Liver (tissue), 9 donors: ENCODE data around the gene GBE1. TPM values are rescaled to one million over a fixed set of nuclear protein-coding genes. Genes with fewer than 3 reads are reported as not detected.
A peak's percentile ranks its signal among the peaks of the same experiment; 100 is the strongest.

ENCODE experiments used
- DNase-seq: peaks from one replicate; pipeline ENCODE4 v3.0.0-alpha.2; 2017; ENCODE audit warnings: low spot score
- H3K27ac ChIP-seq, 2 donors: one replicate each; pipeline ENCODE4 v1.7.0; 2013; ENCODE audit warnings: inconsistent platforms in 2 of 2, low read length in 2 of 2, control low read depth in 1 of 2, low read depth in 1 of 2, mild to moderate bottlenecking in 1 of 2
- H3K27me3 ChIP-seq, 4 donors: one replicate each; pipeline versions ENCODE4 v1.6.1 to v1.7.0; 2013; ENCODE audit warnings: low read length in 3 of 4, inconsistent platforms in 1 of 4, mild to moderate bottlenecking in 1 of 4, moderate library complexity in 1 of 4; ENCODE audit not compliant: control insufficient read depth in 4 of 4, insufficient read depth in 4 of 4
- H3K36me3 ChIP-seq, 4 donors: one replicate each; pipeline versions ENCODE4 v1.6.1 to v1.7.0; 2013; ENCODE audit warnings: low read length in 3 of 4, mild to moderate bottlenecking in 3 of 4, low read depth in 1 of 4, moderate library complexity in 1 of 4; ENCODE audit not compliant: control insufficient read depth in 4 of 4, insufficient read depth in 3 of 4
- H3K4me1 ChIP-seq, 4 donors: one replicate each; pipeline versions ENCODE4 v1.6.1 to v1.7.0; 2013; ENCODE audit warnings: low read length in 3 of 4, mild to moderate bottlenecking in 3 of 4, moderate library complexity in 1 of 4; ENCODE audit not compliant: control insufficient read depth in 4 of 4, insufficient read depth in 4 of 4
- H3K4me3 ChIP-seq, 3 donors: one replicate each; pipeline versions ENCODE4 v1.6.1 to v1.7.0; 2013; ENCODE audit warnings: low read length in 3 of 3, control low read depth in 1 of 3, low read depth in 1 of 3, mild to moderate bottlenecking in 1 of 3
- H3K9ac ChIP-seq, 2 donors: one replicate each; pipeline ENCODE4 v1.7.0; 2013; ENCODE audit warnings: low read length in 2 of 2, mild to moderate bottlenecking in 2 of 2, moderate library complexity in 2 of 2, control low read depth in 1 of 2, low read depth in 1 of 2
- H3K9me3 ChIP-seq, 4 donors: one replicate each; pipeline versions ENCODE4 v1.6.1 to v1.7.0; 2013; ENCODE audit warnings: low read length in 3 of 4; ENCODE audit not compliant: control insufficient read depth in 4 of 4
- EGR1 ChIP-seq, 2 donors: IDR thresholded peaks; 2 replicates each; pipeline ENCODE4 v1.6.1; 2016 to 2018; ENCODE audit warnings: antibody characterized with exemption in 2 of 2, low read depth in 2 of 2
- FOXA1 ChIP-seq: IDR thresholded peaks from 2 replicates; pipeline ENCODE4 v1.6.1; 2016; ENCODE audit warnings: antibody characterized with exemption
- FOXA2 ChIP-seq: IDR thresholded peaks from 2 replicates; pipeline ENCODE4 v1.6.1; 2016; ENCODE audit warnings: antibody characterized with exemption
- GABPA ChIP-seq, 2 donors: IDR thresholded peaks in 1 of 2; conservative IDR thresholded peaks in 1 of 2; 2 replicates each; pipeline ENCODE4 v1.6.1; 2016; ENCODE audit warnings: antibody characterized with exemption in 2 of 2, mild to moderate bottlenecking in 1 of 2, moderate library complexity in 1 of 2
- HNF4A ChIP-seq, 2 donors: conservative IDR thresholded peaks; 2 replicates each; pipeline ENCODE4 v1.6.1; 2016; ENCODE audit warnings: antibody characterized with exemption in 2 of 2, mild to moderate bottlenecking in 2 of 2
- HNF4G ChIP-seq: IDR thresholded peaks from 2 replicates; pipeline ENCODE4 v1.6.1; 2016; ENCODE audit warnings: antibody characterized with exemption
- JUND ChIP-seq, 2 donors: IDR thresholded peaks; 2 replicates each; pipeline ENCODE4 v1.6.1; 2016; ENCODE audit warnings: antibody characterized with exemption in 2 of 2
- NR2F2 ChIP-seq: IDR thresholded peaks from 2 replicates; pipeline ENCODE4 v1.6.1; 2016; ENCODE audit warnings: antibody characterized with exemption
- RAD21 ChIP-seq, 2 donors: IDR thresholded peaks; 2 replicates each; pipeline ENCODE4 v1.6.1; 2016; ENCODE audit warnings: antibody characterized with exemption in 2 of 2, mild to moderate bottlenecking in 2 of 2
- RXRA ChIP-seq, 2 donors: IDR thresholded peaks; 2 replicates each; pipeline ENCODE4 v1.6.1; 2017 to 2018; ENCODE audit warnings: antibody characterized with exemption in 2 of 2, mild to moderate bottlenecking in 1 of 2
- SP1 ChIP-seq: IDR thresholded peaks from 2 replicates; pipeline ENCODE4 v1.6.1; 2018; ENCODE audit warnings: antibody characterized with exemption, mild to moderate bottlenecking
- TAF1 ChIP-seq: conservative IDR thresholded peaks from 2 replicates; pipeline ENCODE4 v1.6.1; 2016; ENCODE audit warnings: antibody characterized with exemption, mild to moderate bottlenecking
- ZBTB33 ChIP-seq: IDR thresholded peaks from 2 replicates; pipeline ENCODE4 v1.6.1; 2016; ENCODE audit warnings: antibody characterized with exemption
- WGBS: extraction: QIAGEN DNeasy Blood & Tissue Kit; methylation state at CpG from one replicate; pipeline ENCODE4 v1.1.7; 2013; 5-methylcytosine and 5-hydroxymethylcytosine counted together
- polyA plus RNA-seq, 2 donors: library from polyadenylated mRNA; stranded (reverse) in 1 of 2; unstranded in 1 of 2; fragments of 200-250 nt in 1 of 2; fragments of >200 nt in 1 of 2; fragmentation: Nextera tagmentation in 1 of 2; extraction: Ambion mirVana in 1 of 2; gene quantifications; one replicate each; pipeline versions ENCODE4 v1.2.1 to v1.2.3, GENCODE V29; 2013 to 2015
- total RNA-seq, 2 donors: library from RNA; depleted of rRNA; stranded (reverse); fragments of >200 nt; gene quantifications; one replicate each; pipeline ENCODE4 v1.2.3, GENCODE V29; 2014
- TF ChIP-seq, protein P1 (sequence below): fragments of 150-350 bp; IDR thresholded peaks from 2 replicates; pipeline ENCODE4 v1.5.1; 2017; ENCODE audit warnings: improper control_type of control experiment, low read depth, low read length; ENCODE audit not compliant: missing input control
- TF ChIP-seq, protein P2 (sequence below): IDR thresholded peaks from 2 replicates; pipeline ENCODE4 v1.6.1; 2016; ENCODE audit warnings: antibody characterized with exemption
- TF ChIP-seq, protein P3 (sequence below): IDR thresholded peaks from 2 replicates; pipeline ENCODE4 v1.6.1; 2016; ENCODE audit warnings: antibody characterized with exemption, mild to moderate bottlenecking
- donor health status: healthy.
- donor health status: healthy.
- donor health status: healthy.
- donor health status: healthy.
- donor health status: healthy.

The GBE1 gene
- total and polyA plus RNA-seq, 4 donors = 22.5 to 95.6 (median 25.8) TPM

DNA sequence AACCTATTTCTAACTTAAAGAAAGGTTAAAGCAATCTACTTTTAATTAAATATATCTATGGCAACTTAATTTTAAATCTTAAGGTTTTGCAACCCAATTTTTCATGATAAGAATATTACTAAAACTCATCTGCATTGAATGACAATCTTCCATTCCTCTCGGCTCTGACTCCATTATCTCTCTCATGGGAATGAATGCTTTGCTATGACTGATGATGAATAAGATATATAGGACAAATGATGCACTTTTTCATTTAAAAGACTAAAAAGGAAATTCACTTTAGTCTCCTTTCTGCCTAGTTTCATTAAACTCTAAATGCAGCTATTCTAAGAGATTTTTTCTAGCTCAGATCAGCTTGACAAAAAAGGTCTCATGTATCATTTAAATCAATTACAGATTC is 68.7 kb downstream of the GBE1 start:
- Histone ChIP-seq H3K27ac (no peak overlapping the region), H3K36me3 (peaks cover 0 to 3% (median 1%) of the 10 kb centered on the region in 4 donors), H3K27me3 (no peaks in the 10 kb centered on the region), H3K4me3 (no peak overlapping the region), H3K9me3 (no peaks in the 10 kb centered on the region), H3K4me1 (no peaks in the 10 kb centered on the region), H3K9ac (no peak overlapping the region)
- 93% methylated on average over 1 of the region's 1 CpG for WGBS
- no peak for DNase-seq
- TF ChIP-seq HNF4G (no peak), SP1 (no peak), NR2F2 (no peak), RAD21 (IDR thresholded peaks at IDR 0.05) (no peak), EGR1 (IDR thresholded peaks at IDR 0.05; ENCODE audit: low read depth in 2 of 2) (no peak)

- Histone ChIP-seq H3K9ac (no peak overlapping the region), H3K27me3 (no peaks in the 10 kb centered on the region), H3K27ac (no peak overlapping the region), H3K4me1 (no peaks in the 10 kb centered on the region), H3K36me3 (peaks cover 0 to 3% (median 0%) of the 10 kb centered on the region in 4 donors), H3K9me3 (no peaks in the 10 kb centered on the region), H3K4me3 (no peak overlapping the region)
- no peak for TF ChIP-seq ZBTB33
- DNase-seq = no peak
- 94% methylated on average over 7 of the region's 7 CpGs for WGBS
These were observed 71.8 kb downstream of the GBE1 start for GRCh38 chr3:81689617-81690016.

DNA sequence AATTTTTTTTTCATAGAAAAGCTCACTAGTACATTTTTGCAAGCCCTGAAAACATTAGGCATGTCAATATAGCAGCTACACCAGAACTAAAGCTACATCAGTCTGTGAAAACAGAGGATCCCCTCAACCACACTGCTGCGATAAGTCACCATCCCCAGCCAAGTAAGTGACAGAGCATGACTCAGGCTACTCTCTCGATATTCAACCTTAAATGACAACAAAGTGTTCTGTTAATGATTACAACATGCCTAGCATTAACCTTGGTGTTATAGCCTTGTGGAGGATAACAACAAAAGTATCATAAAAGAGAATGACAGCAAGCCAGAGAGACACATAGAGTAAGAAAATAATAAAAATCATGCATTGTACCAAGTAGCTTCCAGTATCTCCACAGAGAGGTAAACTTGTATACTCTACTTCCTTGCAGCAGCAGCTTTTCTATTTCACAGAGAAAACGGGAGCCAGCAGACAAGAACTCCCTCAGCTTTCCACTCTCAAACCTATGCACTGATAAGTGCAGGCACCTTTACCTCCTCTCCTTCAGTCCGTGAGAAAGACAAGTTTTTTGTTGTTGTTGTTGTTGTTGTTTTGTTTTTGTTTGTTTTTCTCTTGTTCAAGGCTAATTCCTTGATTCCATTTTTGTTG is 76.6 kb downstream of the GBE1 start:
- Histone ChIP-seq H3K36me3 (no peaks in the 10 kb centered on the region), H3K9me3 (no peaks in the 10 kb centered on the region), H3K4me3 (no peak overlapping the region), H3K4me1 (peaks cover 0 to 2% (median 0%) of the 10 kb centered on the region in 4 donors), H3K27ac (no peak overlapping the region), H3K27me3 (no peaks in the 10 kb centered on the region), H3K9ac (no peak overlapping the region)
- WGBS = 37% methylated on average over 4 of the region's 4 CpGs
- TF ChIP-seq GABPA (IDR thresholded peaks at IDR 0.05 in 1 of 2, conservative IDR thresholded peaks at IDR 0.05 in 1 of 2) (no peak), HNF4A (conservative IDR thresholded peaks at IDR 0.05) (peak in 1 of 2 donors; percentile 30), HNF4G (no peak), TAF1 (no peak), JUND (IDR thresholded peaks at IDR 0.05) (peak in 1 of 2 donors; percentile 41), RAD21 (IDR thresholded peaks at IDR 0.05) (no peak), NR2F2 (no peak), FOXA2 (no peak), RXRA (IDR thresholded peaks at IDR 0.05) (peak; percentile 24 to 76), SP1 (no peak), FOXA1 (no peak)
- TF ChIP-seq, protein P1, sequence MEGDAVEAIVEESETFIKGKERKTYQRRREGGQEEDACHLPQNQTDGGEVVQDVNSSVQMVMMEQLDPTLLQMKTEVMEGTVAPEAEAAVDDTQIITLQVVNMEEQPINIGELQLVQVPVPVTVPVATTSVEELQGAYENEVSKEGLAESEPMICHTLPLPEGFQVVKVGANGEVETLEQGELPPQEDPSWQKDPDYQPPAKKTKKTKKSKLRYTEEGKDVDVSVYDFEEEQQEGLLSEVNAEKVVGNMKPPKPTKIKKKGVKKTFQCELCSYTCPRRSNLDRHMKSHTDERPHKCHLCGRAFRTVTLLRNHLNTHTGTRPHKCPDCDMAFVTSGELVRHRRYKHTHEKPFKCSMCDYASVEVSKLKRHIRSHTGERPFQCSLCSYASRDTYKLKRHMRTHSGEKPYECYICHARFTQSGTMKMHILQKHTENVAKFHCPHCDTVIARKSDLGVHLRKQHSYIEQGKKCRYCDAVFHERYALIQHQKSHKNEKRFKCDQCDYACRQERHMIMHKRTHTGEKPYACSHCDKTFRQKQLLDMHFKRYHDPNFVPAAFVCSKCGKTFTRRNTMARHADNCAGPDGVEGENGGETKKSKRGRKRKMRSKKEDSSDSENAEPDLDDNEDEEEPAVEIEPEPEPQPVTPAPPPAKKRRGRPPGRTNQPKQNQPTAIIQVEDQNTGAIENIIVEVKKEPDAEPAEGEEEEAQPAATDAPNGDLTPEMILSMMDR = no peak
- TF ChIP-seq, protein P2, sequence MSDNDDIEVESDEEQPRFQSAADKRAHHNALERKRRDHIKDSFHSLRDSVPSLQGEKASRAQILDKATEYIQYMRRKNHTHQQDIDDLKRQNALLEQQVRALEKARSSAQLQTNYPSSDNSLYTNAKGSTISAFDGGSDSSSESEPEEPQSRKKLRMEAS = peak; percentile 25
- TF ChIP-seq, protein P3, sequence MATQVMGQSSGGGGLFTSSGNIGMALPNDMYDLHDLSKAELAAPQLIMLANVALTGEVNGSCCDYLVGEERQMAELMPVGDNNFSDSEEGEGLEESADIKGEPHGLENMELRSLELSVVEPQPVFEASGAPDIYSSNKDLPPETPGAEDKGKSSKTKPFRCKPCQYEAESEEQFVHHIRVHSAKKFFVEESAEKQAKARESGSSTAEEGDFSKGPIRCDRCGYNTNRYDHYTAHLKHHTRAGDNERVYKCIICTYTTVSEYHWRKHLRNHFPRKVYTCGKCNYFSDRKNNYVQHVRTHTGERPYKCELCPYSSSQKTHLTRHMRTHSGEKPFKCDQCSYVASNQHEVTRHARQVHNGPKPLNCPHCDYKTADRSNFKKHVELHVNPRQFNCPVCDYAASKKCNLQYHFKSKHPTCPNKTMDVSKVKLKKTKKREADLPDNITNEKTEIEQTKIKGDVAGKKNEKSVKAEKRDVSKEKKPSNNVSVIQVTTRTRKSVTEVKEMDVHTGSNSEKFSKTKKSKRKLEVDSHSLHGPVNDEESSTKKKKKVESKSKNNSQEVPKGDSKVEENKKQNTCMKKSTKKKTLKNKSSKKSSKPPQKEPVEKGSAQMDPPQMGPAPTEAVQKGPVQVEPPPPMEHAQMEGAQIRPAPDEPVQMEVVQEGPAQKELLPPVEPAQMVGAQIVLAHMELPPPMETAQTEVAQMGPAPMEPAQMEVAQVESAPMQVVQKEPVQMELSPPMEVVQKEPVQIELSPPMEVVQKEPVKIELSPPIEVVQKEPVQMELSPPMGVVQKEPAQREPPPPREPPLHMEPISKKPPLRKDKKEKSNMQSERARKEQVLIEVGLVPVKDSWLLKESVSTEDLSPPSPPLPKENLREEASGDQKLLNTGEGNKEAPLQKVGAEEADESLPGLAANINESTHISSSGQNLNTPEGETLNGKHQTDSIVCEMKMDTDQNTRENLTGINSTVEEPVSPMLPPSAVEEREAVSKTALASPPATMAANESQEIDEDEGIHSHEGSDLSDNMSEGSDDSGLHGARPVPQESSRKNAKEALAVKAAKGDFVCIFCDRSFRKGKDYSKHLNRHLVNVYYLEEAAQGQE = no peak
- no peak for DNase-seq
